ENCODE data around the gene GGA1.

- TF ChIP-seq, protein P1, sequence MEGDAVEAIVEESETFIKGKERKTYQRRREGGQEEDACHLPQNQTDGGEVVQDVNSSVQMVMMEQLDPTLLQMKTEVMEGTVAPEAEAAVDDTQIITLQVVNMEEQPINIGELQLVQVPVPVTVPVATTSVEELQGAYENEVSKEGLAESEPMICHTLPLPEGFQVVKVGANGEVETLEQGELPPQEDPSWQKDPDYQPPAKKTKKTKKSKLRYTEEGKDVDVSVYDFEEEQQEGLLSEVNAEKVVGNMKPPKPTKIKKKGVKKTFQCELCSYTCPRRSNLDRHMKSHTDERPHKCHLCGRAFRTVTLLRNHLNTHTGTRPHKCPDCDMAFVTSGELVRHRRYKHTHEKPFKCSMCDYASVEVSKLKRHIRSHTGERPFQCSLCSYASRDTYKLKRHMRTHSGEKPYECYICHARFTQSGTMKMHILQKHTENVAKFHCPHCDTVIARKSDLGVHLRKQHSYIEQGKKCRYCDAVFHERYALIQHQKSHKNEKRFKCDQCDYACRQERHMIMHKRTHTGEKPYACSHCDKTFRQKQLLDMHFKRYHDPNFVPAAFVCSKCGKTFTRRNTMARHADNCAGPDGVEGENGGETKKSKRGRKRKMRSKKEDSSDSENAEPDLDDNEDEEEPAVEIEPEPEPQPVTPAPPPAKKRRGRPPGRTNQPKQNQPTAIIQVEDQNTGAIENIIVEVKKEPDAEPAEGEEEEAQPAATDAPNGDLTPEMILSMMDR (IDR thresholded peaks at IDR 0.05 in 8 of 11, conservative IDR thresholded peaks at IDR 0.05 in 3 of 11) = no peak
- no peak for TF ChIP-seq POLR2A (IDR thresholded peaks at IDR 0.05)
Observed at GRCh38 chr22:37563153-37564081, 45.2 kb upstream of the GGA1 start.

Measured in spleen (tissue), 7 donors.